Activated naive CD8-positive, alpha-beta T cell treated with anti-CD3 and anti-CD28 coated beads, Interleukin-2, amount 50 U/mL, for 24 hours (primary cell): Measurements from ENCODE around the gene ANXA8L1.
A peak's percentile ranks its signal among the peaks of the same experiment; 100 is the strongest.
"Not testable (repeated sequence)": the region's sequence is repeated elsewhere in the genome, so short reads cannot be mapped to it uniquely, and the experiment has no call there.

ENCODE experiments used
- ATAC-seq: fragments of 150-1000 bp; cut with Tn5 transposase; one replicate; pipeline ENCODE4 v1.10.0; 2021
- DNase-seq: peaks from one replicate; pipeline ENCODE4 v3.0.0; 2021
- H3K27ac Mint-ChIP-seq: one replicate; pipeline ENCODE4 v1.8.0; 2021; ENCODE audit warnings: mild to moderate bottlenecking, mixed read lengths
- H3K27me3 Mint-ChIP-seq: one replicate; pipeline ENCODE4 v1.8.0; 2021; ENCODE audit warnings: mixed read lengths
- H3K36me3 Mint-ChIP-seq: one replicate; pipeline ENCODE4 v1.8.0; 2021; ENCODE audit warnings: low read depth, mixed read lengths
- H3K4me1 Mint-ChIP-seq: one replicate; pipeline ENCODE4 v1.8.0; 2021; ENCODE audit warnings: mixed read lengths
- H3K4me3 Mint-ChIP-seq: one replicate; pipeline ENCODE4 v1.8.0; 2021; ENCODE audit warnings: mild to moderate bottlenecking, moderate library complexity, mixed read lengths
- H3K9me3 Mint-ChIP-seq: one replicate; pipeline ENCODE4 v1.8.0; 2021; ENCODE audit warnings: mixed read lengths

ANXA8L1 gene, protein sequence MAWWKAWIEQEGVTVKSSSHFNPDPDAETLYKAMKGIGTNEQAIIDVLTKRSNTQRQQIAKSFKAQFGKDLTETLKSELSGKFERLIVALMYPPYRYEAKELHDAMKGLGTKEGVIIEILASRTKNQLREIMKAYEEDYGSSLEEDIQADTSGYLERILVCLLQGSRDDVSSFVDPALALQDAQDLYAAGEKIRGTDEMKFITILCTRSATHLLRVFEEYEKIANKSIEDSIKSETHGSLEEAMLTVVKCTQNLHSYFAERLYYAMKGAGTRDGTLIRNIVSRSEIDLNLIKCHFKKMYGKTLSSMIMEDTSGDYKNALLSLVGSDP

DNA sequence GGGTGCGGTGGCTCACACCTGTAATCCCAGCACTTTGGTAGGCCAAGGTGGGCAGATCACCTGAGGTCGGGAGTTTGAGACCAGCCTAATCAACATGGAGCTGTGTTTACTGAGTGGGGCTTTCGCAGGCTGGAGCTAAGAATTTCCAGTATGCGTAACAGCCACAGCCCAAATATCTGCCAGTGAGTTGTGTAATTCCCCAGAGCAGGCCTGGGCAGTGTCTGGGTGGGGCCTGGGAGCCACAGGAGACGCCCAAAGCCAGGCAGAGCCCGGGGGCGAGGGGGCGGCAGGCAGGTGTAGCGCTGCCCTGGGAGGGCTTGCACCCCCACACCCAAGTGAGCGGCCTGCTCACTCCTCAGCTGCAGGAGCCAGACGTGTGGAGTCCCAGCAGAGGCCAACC lies at the start of gene ANXA8L1:
Gene ANXA8L1 (plus strand): TSS at position 371 of the 400 bp plus-strand sequence. CDS start 76 bp downstream, outside the sequence.
- DNase-seq, H3K27me3 Mint-ChIP-seq, H3K4me3 Mint-ChIP-seq, ATAC-seq, H3K27ac Mint-ChIP-seq, H3K36me3 Mint-ChIP-seq, H3K4me1 Mint-ChIP-seq, H3K9me3 Mint-ChIP-seq: not testable (repeated sequence)

DNA sequence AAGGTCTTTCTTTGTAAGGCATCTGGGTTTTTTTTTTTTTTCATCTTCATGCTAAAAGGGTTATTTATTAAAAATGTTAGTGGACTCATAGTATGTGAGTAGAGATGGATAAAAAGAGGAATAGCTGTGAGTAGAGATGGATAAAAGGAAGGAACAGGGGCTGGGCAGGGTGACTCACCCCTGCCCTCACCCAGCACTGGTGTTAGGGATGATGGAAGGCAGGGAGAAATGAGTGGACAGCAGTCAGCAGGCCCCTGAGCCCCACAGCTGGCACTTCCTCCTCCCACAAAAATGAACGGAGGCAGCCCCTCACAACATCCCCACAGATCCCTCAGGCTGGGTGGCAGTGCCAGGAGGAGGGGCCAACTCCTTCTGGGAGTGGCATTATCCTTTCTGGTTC lies 49.5 kb upstream of the ANXA8L1 start:
- no peaks in the 10 kb centered on the region for H3K4me1 Mint-ChIP-seq
- no peaks in the 10 kb centered on the region for H3K27me3 Mint-ChIP-seq
- no peaks in the 10 kb centered on the region for H3K9me3 Mint-ChIP-seq
- no peak overlapping the region for H3K27ac Mint-ChIP-seq
- no peak overlapping the region for H3K4me3 Mint-ChIP-seq
- no peak for ATAC-seq
- DNase-seq: no peak
- H3K36me3 Mint-ChIP-seq: no peaks in the 10 kb centered on the region

DNA sequence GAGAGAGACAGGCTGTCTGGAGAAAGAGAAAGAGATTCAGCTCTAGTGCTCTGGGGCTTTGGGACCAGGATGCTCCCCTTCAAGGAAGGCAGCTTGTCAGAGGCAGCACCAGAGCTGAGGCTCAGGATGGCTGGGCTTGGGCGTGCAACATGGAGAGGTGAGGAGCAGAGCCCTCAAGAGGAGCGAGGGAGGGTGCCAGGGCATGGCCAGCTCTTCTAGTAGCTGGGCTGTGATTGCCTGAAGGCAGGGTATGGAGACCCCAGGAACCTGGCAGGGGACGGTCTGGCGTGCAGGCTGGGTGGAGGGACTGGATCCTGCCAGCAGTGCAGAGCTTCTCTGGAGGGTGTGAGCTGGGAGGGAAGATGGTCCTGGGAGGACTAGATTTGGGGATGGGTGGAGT lies 48.6 kb upstream of the ANXA8L1 start:
- no peaks in the 10 kb centered on the region for H3K9me3 Mint-ChIP-seq
- DNase-seq: no peak
- no peaks in the 10 kb centered on the region for H3K27me3 Mint-ChIP-seq
- H3K4me1 Mint-ChIP-seq: no peaks in the 10 kb centered on the region
- H3K4me3 Mint-ChIP-seq: no peak overlapping the region
- no peak overlapping the region for H3K27ac Mint-ChIP-seq
- ATAC-seq: no peak
- no peaks in the 10 kb centered on the region for H3K36me3 Mint-ChIP-seq

DNA sequence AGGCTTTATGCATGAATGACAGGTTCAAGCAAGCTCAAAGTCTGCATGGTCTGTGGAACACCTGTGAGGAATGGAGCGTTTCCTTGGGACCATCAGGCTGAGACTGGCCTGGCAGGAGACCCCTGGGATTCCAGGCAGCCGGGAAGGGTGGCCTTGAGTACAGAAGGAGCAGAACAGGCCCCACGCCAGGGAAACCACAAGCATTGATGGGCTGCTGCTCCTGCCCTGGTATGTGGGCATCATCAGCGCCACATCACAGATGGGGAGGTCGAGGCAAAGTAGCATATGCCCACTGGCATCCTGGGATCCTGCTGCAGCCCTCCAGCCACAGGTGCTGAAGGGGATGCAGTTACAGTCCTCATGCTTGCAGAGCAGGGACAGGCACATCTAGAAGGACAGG lies 47.9 kb upstream of the ANXA8L1 start:
- Mint-ChIP-seq H3K9me3 (no peaks in the 10 kb centered on the region), H3K4me1 (no peaks in the 10 kb centered on the region), H3K27ac (no peak overlapping the region), H3K4me3 (no peak overlapping the region), H3K36me3 (no peaks in the 10 kb centered on the region), H3K27me3 (no peaks in the 10 kb centered on the region)
- no peak for ATAC-seq
- DNase-seq: no peak

DNA sequence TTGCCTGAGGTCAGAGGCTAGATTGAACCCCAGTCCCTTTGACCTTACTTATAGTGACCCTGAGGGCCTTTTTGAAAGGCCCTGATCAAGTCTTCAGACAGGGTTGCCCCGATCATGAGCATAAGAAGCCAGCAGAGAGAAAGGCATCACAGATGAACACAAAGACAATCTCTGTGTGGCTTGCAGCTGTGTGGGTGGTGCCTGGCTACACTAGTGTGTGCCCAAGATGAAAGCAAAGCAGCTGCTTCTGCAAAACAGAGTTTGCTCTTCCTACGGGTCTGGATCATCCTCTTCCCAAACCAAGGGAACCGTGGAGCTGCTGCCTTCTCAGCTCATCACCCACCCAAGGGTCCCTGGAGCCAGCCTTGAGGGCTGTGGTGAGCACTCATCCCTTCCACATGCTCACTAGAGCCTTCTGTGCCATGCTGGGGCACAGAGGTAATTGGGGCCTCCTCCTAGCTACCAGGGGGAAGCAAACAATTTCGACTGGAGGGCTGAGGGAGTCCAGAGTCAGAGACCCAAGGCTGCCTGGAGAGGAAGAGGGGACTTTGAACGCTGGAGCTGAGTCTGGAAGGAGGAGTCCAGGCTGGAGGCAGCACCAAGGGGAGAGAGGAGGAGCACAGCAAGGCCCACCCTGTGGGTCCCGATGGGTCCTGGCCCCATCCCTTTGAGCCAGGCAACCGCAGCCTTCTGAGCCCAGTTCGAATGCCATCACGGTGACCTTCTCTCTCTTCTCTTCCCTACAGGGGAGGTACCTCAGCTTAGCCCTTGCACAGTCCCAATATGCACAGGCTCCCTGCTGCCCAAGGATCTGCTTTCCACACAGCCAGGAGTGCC lies 46.5 kb upstream of the ANXA8L1 start:
- no peaks in the 10 kb centered on the region for H3K27me3 Mint-ChIP-seq
- DNase-seq (no peak), ATAC-seq (no peak)
- no peaks in the 10 kb centered on the region for H3K36me3 Mint-ChIP-seq
- no peaks in the 10 kb centered on the region for H3K4me1 Mint-ChIP-seq
- no peaks in the 10 kb centered on the region for H3K9me3 Mint-ChIP-seq
- no peak overlapping the region for H3K4me3 Mint-ChIP-seq
- H3K27ac Mint-ChIP-seq: no peak overlapping the region

DNA sequence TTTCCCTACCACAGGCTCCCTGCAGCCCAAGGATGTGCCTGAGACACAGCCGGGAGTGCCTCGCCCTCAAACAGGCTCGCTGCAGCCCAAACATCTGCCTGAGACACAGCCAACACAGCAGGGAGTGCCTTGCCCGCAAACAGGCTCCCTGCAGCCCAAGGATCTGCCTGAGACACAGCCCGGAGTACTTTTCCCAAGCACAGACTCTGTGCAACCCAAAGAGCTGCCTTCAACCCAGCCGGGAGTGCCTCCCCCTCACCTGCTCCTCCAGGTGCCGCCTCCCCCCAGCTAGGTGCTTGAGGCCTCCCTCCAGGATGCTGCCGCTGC lies 45.9 kb upstream of the ANXA8L1 start:
- H3K4me3 Mint-ChIP-seq: no peak overlapping the region
- no peaks in the 10 kb centered on the region for H3K36me3 Mint-ChIP-seq
- ATAC-seq: no peak
- no peak for DNase-seq
- no peaks in the 10 kb centered on the region for H3K9me3 Mint-ChIP-seq
- H3K27ac Mint-ChIP-seq: no peak overlapping the region
- H3K27me3 Mint-ChIP-seq: no peaks in the 10 kb centered on the region
- H3K4me1 Mint-ChIP-seq: no peaks in the 10 kb centered on the region

DNA sequence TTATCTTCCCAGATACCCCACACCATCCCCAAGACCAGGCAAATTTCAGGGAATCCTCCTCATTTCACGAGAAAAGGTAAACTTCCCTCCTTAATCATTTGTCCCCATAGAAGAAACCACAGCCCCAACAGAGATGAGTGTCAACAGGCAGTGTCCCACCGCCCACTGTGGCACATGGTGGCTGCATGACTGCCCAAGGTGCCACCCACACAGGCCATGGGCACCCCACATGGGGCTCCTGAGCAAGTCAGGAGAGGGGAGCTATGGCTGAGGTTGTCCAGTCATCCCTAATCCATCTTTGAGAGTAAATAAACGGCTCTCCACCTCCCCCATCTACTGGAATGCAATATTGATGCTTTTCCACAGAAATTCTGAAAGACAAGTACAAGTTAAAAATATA lies 44.7 kb upstream of the ANXA8L1 start:
- no peaks in the 10 kb centered on the region for H3K36me3 Mint-ChIP-seq
- no peaks in the 10 kb centered on the region for H3K4me1 Mint-ChIP-seq
- H3K27ac Mint-ChIP-seq: no peak overlapping the region
- ATAC-seq: no peak
- no peak for DNase-seq
- no peaks in the 10 kb centered on the region for H3K27me3 Mint-ChIP-seq
- H3K4me3 Mint-ChIP-seq: no peak overlapping the region
- H3K9me3 Mint-ChIP-seq: no peaks in the 10 kb centered on the region

DNA sequence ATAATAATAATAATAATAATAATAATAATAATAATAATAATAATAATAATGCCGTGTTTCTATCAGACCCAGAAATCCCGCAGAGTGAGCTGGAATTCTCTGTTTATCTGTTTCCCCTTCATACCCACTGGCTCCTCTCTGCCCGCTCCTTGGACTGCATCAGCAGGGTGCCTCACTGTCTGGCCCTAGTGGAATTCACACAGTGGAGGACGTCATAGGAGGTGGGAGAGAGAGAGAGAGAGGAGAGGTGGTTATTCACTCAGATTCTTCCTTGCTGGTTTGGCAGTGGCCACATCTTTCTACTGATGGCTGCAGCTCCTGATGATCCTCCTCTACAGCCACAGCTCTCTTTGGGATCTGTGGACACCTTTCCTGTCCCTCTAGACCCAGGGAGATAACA lies 10.1 kb upstream of the ANXA8L1 start:
- H3K4me3 Mint-ChIP-seq, H3K9me3 Mint-ChIP-seq, H3K27me3 Mint-ChIP-seq, H3K4me1 Mint-ChIP-seq, H3K27ac Mint-ChIP-seq, H3K36me3 Mint-ChIP-seq, ATAC-seq, DNase-seq: not testable (repeated sequence)

DNA sequence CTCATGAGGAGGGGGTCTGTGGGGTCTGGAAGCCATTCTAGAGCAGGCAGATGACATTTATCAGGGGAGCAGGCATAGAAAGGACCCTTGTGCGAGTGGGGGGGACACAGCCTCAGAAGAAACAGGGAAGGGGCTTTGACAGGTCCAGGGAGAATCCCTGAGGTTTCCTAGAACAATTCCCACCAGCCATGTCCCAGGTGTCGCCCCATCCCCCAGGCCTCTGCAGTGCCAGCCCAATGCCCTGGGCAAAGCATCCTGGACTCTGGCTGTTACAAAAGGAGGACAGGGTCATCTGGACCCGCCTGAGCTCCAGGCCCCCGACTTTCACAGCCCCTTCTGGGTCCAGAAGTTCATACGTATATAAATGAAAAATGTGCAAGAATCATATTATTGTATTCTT lies 8.4 kb upstream of the ANXA8L1 start:
- H3K4me3 Mint-ChIP-seq, DNase-seq, H3K27ac Mint-ChIP-seq, H3K4me1 Mint-ChIP-seq, H3K27me3 Mint-ChIP-seq, H3K9me3 Mint-ChIP-seq, H3K36me3 Mint-ChIP-seq, ATAC-seq: not testable (repeated sequence)

DNA sequence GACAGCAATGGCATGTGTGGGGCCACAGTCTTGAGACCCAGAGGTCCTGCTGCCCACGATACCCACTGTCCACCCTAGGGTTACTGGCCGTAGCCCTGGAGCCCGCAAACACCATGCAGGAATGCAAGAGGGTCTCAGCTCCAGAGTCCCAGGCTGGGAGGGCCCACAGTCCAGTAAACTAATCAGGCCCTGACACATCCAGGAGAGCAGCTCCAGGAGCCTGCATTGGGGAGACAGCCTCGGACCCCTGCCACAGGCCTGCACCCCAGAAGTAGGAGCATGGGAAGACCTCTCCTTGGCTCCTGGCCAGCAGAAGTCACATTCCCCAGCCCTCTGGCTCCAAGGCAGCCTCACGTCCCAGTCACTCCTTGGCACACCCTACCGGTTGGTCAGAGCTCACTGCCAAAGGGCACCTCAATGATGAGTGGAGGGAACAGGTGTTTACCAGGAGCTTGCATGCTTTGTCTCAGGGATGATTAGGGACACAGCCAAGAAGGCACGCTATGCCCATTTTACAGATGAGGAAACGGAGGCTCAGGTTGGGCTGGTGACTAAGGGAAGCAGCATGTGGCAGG lies 7.8 kb upstream of the ANXA8L1 start:
- H3K4me1 Mint-ChIP-seq, H3K36me3 Mint-ChIP-seq, H3K27ac Mint-ChIP-seq, H3K4me3 Mint-ChIP-seq, ATAC-seq, H3K27me3 Mint-ChIP-seq, DNase-seq, H3K9me3 Mint-ChIP-seq: not testable (repeated sequence)

DNA sequence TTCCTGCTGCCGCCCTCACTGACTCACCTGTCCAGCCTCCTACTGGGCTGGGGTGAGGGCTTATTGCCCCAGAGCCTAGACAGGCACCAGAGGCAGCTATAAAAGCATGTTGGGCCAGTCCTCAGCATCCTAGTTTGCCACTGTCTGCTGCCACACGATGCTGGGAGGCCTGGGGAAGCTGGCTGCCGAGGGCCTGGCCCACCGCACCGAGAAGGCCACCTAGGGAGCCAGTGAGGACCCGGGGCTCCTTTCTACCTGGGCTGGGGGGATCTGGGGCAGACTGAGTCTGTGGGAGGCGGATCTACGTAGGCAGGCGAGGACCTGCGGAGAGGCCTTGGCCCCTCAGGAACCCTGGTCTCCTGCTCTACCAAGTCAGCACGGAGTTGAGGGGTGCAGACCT lies 6.6 kb upstream of the ANXA8L1 start:
- not testable (repeated sequence) for DNase-seq, H3K36me3 Mint-ChIP-seq, H3K9me3 Mint-ChIP-seq, H3K27ac Mint-ChIP-seq, H3K27me3 Mint-ChIP-seq, ATAC-seq, H3K4me1 Mint-ChIP-seq, H3K4me3 Mint-ChIP-seq

DNA sequence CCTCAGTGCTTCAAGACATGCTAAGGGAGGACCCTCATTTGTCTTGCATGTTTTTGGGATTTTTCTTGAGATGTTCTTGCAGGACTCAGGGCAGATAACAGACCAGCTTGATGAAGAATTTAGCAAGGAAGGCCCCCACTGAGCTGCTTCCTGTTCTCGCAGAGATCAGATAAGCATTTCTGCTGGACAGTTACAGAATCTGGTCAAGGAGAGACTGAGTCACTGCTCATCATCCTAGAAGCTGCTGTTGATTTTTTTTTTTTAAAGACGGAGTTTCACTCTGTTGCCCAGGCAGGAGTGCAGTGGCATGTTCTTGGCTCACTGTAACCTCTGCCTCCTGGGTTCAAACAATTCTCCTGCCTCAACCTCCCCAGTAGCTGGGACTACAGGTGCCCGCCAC lies 1.2 kb upstream of the ANXA8L1 start:
- not testable (repeated sequence) for H3K4me1 Mint-ChIP-seq, ATAC-seq, DNase-seq, H3K27ac Mint-ChIP-seq, H3K36me3 Mint-ChIP-seq, H3K27me3 Mint-ChIP-seq, H3K9me3 Mint-ChIP-seq, H3K4me3 Mint-ChIP-seq

DNA sequence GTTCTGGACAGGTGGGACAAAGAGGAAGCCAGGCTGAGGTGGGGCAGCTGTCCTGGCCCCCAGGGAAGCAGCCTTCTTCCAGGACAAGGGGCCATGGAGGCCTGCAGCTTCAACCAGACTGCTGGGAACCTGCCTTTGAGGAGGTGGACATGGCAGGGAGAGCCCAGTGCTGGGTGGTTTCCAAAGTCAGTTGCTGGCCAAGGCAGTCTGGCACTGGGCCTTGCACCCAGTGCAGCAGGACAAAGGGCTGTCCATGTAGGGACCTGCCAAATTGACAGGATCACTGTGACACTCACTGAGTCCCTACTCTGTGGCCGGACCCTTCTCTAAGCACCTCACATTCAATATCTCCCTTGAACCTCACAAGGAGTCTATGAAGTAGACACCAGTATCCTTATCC lies 1.4 kb downstream of the ANXA8L1 start:
- ATAC-seq, H3K4me3 Mint-ChIP-seq: not testable (repeated sequence)

DNA sequence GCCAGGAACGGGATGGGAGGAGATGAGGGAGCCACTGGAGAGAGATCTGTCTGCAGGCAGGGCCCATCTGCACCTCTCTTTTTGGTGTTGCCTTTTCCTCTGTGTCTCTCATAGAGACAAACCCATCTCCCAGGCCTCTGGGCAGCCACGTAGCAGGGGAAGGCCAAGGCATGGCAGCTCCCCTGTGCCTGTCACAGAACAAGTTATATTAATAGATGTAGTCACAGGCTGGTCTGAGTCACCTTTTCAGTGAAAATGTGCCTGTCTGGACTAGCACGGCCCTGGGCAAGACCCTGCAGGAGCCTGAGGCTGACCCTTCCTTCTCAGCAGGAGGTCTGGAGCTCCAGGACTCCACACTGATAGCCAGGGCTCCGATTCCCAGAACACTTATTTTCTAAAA lies 2.1 kb downstream of the ANXA8L1 start:
- DNase-seq, H3K4me1 Mint-ChIP-seq, H3K9me3 Mint-ChIP-seq, ATAC-seq, H3K36me3 Mint-ChIP-seq, H3K27me3 Mint-ChIP-seq, H3K4me3 Mint-ChIP-seq, H3K27ac Mint-ChIP-seq: not testable (repeated sequence)

More for the DNA sequence above, 1.4 kb downstream of the ANXA8L1 start:
- not testable (repeated sequence) for H3K36me3 Mint-ChIP-seq, H3K27me3 Mint-ChIP-seq, DNase-seq, H3K27ac Mint-ChIP-seq, H3K9me3 Mint-ChIP-seq, H3K4me1 Mint-ChIP-seq

DNA sequence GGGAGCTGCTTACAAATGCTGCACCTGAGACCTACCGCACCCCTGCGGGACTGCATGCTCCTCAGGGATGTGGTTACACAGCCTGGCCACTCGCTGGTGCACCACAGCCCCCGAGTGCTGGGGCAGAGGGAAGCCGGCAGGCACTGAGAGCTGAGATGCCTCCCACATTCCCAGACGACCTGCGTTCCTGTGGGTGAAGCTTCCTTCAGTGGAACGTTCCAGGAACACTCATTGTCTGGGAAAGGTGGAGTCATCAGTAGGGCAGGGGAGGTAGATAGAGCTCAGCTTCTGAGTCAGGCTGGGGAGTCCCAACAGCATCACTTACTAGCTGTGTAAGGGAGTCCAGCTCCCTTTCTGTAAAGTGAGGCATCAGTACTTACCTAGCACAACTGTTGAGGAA lies 2.5 kb downstream of the ANXA8L1 start:
- peak; percentile 64 for ATAC-seq
- DNase-seq, H3K27me3 Mint-ChIP-seq, H3K4me3 Mint-ChIP-seq, H3K36me3 Mint-ChIP-seq, H3K9me3 Mint-ChIP-seq, H3K4me1 Mint-ChIP-seq, H3K27ac Mint-ChIP-seq: not testable (repeated sequence)
